NCI-H2029 treated with DMSO at 0.1 percent for 48 hours (cell line): ENCODE data around the gene DALRD3.
A peak's percentile ranks its signal among the peaks of the same experiment; 100 is the strongest.

Experiments used
- DNase-seq: peaks from one replicate; lab custom pipeline; 2025; lab: John Stamatoyannopoulos, UW

DALRD3 gene

DNA sequence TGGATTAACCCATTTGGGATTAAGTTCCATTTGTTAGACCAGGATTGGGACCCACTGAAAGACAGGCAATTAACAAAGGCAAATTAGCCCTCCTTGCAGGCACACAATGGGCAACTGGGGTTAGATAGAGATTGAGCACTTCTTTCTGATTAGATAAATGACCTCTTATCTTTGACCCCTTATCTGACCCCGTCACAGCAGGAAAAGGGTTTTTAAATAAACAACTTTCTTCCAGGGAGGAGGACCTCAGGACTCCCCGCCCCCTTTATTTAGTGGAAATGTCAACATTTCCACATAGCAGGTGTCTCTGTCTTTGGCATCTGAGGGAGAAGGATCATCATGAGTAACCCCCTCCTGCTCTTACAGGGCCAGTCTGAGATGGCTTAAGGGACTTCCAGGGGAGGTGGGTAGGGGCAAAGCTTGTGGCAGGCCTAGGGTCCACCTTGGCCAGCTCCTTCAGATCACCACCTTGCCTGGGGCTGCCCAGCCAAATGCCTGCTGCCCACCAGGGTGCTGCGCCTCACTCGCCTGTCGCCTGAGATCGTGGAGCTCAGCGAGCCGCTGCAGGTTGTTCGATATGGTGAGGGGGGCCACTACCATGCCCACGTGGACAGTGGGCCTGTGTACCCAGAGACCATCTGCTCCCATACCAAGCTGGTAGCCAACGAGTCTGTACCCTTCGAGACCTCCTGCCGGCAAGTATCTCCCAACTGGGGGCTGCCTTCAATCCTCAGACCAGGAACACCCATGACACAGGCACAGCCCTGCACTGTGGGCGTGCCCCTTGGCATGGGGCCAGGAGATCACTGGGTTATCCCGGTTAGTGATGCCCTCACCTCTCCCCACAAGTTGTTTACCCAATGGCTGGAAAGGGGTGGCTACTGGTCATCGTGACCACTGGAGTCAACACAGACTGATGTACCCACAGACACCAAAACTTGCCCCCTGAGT is 13.8 kb downstream of the DALRD3 start:
- DNase-seq, result no peak

DNA sequence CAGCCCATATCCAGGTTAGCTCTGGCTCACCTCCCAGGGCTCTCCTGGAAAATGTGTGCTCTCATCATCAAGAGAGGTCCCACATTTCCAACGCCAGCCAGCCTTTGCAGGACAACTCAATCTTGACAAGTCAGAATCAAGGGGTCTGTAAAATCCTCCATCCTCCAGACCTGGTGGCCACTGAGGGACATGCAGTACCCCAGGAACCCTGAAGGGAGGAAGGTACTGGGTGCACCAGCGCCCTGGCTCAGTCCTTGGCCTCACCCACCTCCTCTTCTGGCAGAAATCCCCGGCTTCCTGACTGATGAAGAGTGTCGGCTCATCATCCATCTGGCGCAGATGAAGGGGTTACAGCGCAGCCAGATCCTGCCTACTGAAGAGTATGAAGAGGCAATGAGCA is 17.2 kb downstream of the DALRD3 start:
- DNase-seq, result no peak

DNA sequence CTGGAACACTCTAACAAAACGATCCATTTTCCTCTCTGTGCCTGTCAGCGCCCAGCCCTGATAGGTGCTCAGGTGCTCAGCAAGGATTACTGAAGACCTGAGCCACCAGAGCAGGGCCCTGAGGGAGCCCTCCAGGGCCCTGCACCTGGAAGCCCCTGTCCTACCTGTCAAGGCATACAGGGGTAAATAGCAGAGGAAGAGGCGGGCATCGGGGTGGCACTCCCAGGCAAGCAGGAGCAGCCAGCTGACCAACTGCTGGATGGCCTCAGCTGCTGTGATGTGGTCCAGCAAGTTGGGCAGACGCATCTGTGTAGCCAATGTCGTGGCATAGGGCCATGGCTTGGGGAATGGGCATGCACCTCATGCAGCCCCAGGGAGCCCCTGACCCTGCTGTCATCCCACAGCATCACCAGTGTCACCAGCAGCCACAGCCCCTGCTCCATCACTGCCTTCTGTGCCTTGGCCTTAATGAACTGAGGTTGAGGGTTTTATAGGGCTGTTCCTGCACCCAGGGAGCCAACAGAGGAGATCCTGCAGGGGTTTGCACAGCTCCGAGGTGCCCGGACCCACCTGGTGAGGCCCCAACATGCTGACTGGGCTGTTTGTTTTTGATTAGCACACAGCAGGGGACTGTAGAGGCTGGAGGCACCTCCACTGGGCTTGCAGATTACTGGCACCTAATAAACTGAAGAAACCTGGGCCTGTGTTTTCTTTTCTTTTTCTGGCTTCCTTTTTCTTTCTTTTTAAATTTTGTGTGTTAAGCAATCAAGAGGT is 19.1 kb downstream of the DALRD3 start:
- no peak for DNase-seq

DNA sequence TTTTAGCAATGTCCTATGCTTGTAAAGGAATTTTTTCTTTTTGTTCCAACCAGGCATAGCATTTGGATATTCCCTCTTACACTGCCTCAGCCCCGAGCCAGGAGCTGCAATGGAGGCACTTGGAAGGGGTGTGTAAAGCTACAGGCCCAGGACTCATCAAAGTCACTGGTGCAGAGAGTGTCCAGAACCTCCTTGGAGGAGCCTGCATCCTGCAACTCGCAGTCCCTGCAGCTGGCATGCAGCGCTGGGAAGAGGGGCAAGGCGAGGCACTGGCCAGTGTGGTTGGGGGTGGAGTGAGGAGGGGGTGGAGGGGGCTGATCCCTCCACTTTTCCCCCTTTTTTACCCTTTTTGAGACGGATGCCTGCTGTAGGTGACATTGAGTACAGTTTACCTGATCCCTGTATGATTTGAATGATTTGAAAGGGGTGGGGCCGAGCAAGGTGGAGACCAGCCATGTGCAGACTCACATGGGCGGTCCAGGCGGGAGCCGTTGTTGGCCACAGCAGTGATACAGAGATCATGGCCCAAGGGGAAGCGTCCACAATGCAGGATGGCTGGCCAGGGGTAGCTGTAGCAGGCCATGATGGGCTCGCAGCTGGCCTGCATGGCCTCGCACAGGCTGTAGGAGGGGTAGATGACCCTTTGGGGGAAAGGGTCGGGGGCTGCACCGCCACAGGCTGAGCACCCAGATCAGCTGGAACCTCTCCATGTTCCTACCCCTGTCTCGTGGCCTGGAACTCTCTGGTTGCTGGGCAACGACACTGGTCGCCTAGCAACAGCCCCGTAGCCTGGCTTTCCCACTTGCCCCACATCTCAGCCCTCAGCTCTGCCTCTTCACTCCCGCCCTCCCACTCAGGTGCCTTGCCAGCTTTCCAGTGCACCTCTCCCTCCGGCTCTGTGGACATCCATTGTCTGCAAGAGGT is 20.4 kb downstream of the DALRD3 start:
- DNase-seq, result peak; percentile 43

DNA sequence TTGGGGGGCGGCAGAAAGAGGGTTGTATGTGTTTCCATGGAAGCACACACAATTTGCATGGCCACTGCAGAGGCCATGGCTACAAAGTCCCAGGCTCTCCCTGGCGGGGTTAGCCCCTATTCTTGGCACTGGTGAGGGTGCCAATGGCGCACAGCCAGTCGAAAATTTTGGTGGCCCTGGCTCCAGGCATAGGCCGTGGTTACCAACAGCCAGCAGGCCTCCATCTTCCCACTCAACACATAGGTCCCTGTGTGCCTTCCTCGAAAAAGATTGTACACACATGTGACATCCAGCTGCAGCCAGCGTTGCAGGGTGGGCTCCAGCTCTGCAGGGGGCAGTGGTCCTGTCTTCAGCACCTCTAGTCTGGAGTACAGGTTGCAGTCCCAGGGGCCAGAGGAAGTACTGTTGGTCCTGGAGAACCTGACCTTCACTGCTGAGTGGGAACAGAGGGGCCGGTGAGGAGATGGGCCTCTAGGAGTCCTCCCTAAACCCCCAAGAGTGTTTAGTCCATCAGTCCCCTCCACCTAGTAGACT is 21.2 kb downstream of the DALRD3 start:
- DNase-seq, result no peak

DNA sequence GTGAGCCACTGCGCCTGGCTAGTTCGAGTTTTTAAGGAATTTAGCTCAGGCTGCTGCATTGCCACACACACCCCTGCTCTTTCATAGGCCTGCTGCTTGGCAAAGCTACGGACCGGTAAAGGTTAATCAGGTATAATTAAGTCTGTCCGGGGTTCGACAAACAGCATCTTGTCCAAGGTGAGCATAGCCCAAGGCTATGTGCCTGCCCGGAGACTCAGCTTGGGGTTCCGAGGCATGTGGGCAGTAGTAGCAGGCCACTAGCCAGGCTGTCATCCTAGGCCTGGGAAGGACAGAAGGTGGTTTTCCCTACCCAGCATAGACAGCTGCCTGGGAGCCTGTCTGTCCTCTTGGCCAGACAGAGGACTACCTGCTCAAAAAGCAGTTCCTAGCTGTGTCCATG is 21.7 kb downstream of the DALRD3 start:
- DNase-seq, result no peak

DNA sequence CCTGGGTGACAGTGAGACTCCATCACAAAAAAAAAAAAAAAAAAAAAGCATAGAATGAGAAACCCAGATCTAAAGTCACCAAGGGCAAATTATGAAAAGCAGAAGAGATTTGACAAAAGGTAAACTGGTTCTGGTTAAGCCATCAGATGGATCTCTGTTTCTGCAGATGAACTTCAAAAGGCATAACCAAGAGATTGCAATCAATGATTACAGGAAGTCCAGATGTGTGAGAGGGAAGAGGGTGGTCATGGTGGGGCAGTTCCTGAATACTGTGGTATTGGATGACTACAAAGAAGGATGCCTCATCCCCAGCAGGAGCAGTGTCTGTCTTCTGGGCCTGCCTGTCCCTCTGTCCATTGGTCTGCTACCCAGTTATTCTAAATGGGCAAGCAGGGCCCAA is 24.5 kb downstream of the DALRD3 start:
- no peak for DNase-seq

DNA sequence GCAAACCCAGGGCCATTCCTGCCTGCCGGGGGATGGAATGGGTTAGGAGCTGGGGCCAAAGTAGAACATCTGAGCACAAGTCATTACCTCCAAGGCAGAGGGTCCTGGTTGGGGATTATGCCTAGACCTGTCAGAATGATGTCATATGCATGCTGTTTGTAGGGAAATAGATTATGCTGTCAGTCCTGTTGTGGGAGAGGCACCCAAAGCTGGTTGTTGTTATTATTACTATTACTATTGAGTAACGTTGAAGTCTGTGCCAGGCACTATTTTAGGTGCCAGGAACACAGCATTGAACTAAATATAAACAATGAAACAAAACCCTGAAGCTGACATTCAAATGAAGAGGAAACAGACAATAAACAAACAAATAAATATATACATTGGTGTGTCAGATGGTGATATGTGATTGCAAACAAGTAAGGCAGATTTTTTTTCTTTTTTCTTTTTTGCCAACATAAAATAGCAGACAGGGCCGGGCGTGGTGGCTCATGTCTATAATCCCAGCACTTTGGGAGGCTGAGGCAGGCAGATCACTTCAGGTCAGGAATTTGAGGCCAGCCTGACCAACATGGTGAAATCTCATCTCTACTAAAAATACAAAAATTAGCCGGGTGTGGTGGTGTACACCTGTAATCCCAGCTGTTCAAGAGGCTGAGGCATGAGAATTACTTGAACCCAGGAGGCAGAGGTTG is 26.4 kb downstream of the DALRD3 start:
- DNase-seq, result no peak

DNA sequence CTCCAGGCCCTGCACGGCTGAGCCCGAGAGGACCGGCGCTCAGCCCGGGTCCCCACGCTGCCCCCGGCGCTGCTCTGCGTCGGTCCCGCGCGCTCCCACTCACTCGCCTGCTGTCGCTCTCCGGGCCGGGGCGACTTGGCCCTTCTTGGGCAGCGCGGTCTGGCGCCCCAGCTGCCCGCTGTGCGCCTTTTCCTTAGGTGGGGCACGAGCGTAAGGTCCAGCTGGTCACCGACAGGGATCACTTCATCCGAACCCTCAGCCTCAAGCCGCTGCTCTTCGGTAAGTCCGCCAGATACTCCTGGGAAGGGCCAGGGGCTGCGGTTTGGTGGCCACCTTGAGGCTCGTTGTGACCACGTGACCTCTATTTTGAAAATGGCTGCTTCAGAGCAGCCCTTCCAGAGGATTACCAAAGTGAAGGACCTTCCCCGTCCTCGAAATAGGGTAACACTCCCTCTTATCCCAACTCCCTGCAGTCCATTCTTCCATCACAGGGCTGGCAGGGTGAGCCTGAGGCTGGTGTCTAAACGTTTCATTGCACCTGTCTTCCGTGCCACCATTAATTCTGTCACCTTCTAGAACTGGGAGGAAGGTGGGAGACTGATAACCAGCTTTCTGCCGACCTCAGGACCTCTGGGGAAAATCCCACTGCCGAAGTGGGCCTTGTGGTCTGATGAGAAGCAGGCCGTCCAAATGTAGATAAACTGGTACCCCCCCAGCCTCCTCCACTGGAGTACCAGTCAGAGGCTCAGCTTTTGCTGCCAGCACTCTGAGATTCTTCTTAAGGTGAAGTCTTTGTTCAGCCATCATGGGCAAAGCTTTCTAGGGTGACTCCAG is 27.5 kb downstream of the DALRD3 start:
- no peak for DNase-seq

DNA sequence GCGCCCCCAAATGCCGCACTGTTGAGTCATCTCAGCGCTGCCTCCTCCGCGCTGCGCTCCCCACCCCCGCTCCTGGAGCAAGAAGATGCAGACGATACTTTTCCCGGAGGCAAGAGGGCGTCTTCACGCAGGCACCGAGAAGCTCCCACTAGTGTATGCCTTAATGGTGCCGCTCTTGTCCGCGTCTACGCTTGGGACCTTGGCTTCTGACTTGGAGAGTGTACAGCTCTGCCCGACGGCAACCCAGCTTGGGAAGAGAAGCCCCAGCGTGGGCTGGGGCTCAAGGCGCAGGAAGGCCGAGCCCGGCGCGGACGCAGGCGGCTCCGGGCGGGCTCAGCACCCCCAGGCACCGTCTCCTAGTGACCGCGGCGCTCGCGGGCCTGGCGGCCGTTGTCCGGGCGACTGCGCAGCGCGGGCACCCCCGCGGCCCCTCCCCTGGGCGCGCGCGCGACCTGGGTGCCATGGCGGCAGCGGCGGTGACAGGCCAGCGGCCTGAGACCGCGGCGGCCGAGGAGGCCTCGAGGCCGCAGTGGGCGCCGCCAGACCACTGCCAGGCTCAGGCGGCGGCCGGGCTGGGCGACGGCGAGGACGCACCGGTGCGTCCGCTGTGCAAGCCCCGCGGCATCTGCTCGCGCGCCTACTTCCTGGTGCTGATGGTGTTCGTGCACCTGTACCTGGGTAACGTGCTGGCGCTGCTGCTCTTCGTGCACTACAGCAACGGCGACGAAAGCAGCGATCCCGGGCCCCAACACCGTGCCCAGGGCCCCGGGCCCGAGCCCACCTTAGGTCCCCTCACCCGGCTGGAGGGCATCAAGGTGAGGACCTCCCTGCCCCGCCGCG is 28.4 kb downstream of the DALRD3 start, which contains the start of gene P4HTM:
Gene P4HTM, plus strand, starts transcription at position 446 of the 840 bp plus-strand sequence. Its CDS starts 16 bp downstream, at position 462.
- no peak for DNase-seq

DNA sequence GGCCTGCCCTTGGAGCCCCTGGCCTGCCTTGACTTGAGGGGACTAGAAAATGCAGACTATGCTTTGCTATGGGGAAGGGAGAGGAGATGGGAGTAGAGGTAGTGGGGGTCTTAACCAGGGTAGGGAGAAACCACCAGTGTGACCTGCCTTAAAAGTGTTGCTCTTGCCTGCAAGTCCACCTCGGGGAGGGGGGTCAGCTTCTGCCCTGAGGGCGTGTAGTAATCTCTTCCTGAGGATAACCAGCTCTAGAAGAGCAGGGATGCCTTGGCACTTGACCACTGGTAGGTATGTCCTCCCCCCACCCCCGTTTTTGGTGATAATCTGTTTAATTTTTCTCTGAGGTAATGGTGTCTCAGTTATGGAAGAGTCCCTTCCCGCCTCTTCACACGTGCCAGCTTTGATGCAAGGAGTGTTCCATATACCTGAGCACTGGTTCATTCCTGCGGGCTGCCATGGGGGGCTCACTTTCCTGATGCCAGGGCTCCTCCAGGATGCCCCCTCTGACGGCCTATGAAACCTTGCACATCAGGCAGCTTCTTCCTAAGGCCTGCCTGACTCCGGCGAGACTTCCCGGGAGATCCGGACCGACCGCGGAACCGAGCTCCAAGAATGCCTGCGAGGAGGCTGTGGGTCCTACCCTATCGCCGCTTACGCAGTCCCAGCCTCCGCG is 29.1 kb downstream of the DALRD3 start:
- no peak for DNase-seq

DNA sequence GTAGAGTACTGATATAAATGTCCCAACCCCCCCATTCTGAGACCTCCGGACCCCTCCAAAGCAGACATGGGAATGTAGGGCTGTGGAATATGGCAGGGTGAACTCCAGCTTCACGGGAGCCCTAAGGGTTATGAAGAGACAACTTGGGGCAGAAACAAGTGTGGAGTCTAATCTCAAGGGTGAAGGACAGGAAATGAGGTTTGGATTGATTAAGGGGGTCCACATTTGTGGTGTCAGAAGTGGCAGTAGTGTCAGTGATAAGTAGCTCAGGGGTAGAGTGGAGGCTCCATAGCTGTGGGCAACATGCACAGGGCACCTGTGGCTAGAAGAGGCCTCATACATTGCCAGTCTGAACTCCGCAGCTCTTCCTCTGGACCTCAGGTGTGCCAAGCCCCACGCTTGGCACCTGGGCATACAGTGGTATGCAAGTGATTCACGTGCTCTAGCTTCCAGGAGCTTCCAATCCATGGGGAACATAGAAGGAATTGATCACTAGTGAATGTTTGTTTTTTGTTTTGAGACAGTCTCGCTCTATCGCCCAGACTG is 32.5 kb downstream of the DALRD3 start:
- DNase-seq, result no peak

DNA sequence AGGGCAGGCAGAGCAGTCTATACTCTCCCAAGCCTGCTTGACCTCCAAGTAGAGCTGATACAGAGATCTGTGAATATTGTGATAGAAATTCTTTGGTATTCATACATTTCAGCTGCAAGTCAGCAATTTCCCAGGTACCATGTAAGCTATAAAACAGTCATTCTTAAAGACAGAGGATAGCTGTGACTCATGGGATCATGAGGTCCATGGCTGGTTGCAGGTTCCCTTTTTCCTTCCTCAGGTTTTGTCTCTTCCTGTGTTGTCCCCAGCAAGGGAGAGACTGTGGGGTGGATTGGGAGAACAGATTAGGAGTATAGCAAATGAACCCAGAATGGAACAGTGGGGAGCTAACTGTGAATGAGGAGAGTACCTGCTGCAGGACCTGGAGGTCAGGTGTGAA is 33.7 kb downstream of the DALRD3 start:
- no peak for DNase-seq

DNA sequence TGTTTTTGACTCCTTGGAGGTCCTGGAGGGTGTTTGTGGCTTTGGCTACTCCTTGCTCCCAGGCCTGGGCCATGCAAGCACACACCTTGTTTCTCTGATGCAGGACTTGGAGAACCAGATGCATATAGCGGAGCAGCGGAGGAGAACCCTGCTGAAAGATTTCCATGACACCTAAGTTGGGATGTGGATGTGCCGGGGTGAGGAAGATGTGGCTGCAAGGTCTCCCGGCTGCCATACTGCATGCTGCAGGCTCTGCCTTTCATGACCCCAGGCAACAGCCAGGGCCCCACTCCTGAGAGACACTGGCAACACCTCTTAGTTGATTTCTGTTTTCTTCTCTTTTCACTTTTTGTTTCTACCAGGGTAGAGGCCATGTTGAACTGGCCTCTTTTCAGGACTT is 35.3 kb downstream of the DALRD3 start:
- DNase-seq, result no peak

DNA sequence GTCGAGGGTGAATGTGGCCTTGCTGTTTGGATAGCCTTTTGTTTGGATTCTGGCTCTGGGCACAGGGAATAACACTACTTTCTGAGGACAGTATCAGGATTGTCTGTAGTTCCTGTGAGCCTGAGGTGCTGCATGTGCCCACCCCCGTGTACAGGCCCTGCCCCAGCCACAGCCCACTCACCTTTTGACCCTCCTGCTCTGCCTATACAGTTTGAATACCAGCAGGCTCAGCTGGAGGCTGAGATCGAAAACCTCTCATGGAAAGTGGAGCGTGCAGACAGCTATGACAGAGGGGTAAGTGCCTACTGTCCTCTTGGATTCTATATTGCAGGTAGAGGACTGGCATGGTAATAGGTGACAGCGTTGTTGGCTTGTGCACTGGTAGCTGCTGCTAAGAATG is 35.7 kb downstream of the DALRD3 start:
- no peak for DNase-seq

DNA sequence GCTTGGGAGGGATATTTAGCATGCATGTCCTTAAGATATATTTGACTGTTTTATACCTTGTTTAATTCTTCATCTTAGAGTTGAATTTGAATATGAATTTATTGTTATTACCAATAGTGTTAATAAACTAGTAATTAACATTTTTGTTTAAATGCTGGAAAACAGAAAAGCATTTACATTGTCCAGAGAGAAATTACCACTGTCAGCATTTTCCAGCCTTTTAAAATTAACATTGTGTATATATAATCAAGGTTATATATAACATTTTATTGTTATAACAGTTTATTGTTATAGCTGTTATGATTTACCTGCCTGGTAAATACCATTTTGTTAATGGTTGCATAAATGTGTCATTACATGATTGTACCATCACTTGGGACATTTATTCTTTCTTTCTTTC is 36.4 kb downstream of the DALRD3 start:
- DNase-seq, result no peak

DNA sequence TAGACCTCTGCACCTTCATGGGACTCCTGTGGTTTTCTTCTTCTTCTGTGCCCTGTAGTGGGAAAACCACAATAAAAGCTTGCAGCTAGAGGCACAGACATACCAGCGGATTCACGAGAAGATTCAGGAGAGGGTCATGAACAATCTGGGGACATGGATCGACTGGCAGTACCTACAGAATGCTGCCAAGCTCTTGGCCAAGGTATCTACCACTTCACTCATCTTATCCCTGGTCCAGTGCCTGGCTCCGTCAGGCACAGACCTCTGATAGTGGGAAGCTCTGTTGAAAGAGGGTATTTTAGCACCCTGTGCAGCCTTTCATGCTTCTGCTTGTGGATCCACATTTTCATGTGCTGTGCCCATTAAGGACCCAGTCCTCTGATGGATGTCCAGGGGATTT is 38.1 kb downstream of the DALRD3 start:
- no peak for DNase-seq

DNA sequence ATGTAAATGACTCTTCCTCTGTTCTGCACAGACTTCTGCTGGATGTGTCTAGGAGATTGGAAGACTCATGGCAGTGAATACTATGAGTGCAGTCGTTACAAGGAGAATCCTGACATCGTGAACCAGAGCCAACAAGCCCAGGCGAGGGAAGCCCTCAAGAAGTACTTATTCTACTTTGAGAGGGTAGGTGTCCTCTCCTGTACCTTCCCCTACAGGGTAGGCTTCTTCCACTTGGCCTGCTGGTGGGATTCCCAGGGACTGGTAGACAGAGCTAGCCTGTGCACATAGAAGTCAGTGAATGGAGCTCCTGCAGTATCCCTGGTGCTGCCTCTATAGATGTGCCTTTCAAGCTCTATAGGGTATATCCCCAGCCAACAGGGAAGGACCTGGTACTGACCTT is 38.9 kb downstream of the DALRD3 start:
- no peak for DNase-seq
